Measurements from ENCODE around the gene C1QTNF2.

GRCh38 chr5:160356550-160357347 lies 13.7 kb downstream of the C1QTNF2 start:
- no peak for TF ChIP-seq BHLHE40 (IDR thresholded peaks at IDR 0.05; ENCODE audit: borderline replicate concordance)
- TF ChIP-seq TARDBP (IDR thresholded peaks at IDR 0.05) = no peak
- no peak for TF ChIP-seq ARNT (IDR thresholded peaks at IDR 0.05)
- no peak for TF ChIP-seq PKNOX1 (IDR thresholded peaks at IDR 0.05)
- no peak for TF ChIP-seq FOXM1 (IDR thresholded peaks at IDR 0.05; ENCODE audit: borderline replicate concordance)
- TF ChIP-seq SUZ12 (IDR thresholded peaks at IDR 0.05) = no peak
- TF ChIP-seq HDGF (IDR thresholded peaks at IDR 0.05; ENCODE audit: borderline replicate concordance) = no peak
- no peak for TF ChIP-seq FOXK2 (IDR thresholded peaks at IDR 0.05)
- no peak for TF ChIP-seq CTBP1 (IDR thresholded peaks at IDR 0.05; ENCODE audit: borderline replicate concordance)

Measured in HEK293T (cell line).